IgD-negative memory B cell (primary cell): Measurements from ENCODE around the gene FGF14. TPM values are rescaled to one million over a fixed set of nuclear protein-coding genes. Genes with fewer than 3 reads are reported as not detected.
A peak's percentile ranks its signal among the peaks of the same experiment; 100 is the strongest.

Experiments
- H3K27ac Mint-ChIP-seq, 3 donors: one replicate each; pipeline ENCODE4 v1.8.0; 2020 to 2022; ENCODE audit warnings: mild to moderate bottlenecking in 3 of 3, mixed read lengths in 3 of 3, moderate library complexity in 1 of 3
- H3K27me3 Mint-ChIP-seq: one replicate; pipeline ENCODE4 v1.8.0; 2021; ENCODE audit warnings: mixed read lengths
- H3K36me3 Mint-ChIP-seq: one replicate; pipeline ENCODE4 v1.8.0; 2020; ENCODE audit warnings: mild to moderate bottlenecking, mixed read lengths
- H3K4me1 Mint-ChIP-seq, 3 donors: one replicate each; pipeline ENCODE4 v1.8.0; 2020 to 2022; ENCODE audit warnings: mixed read lengths in 3 of 3, mild to moderate bottlenecking in 1 of 3
- H3K4me3 Mint-ChIP-seq, 4 donors: one replicate each; pipeline ENCODE4 v1.8.0; 2020 to 2022; ENCODE audit warnings: mild to moderate bottlenecking in 4 of 4, mixed read lengths in 4 of 4, moderate library complexity in 3 of 4
- H3K9me3 Mint-ChIP-seq, 3 donors: one replicate each; pipeline ENCODE4 v1.8.0; 2020 to 2021; ENCODE audit warnings: mixed read lengths in 3 of 3, mild to moderate bottlenecking in 1 of 3
- polyA plus RNA-seq: library from polyadenylated mRNA; unstranded; fragments of 300-500 nt; fragmentation: Illumina TruSeq; gene quantifications from one replicate; pipeline ENCODE4 v1.2.3, GENCODE V29; 2021

FGF14 gene
- polyA plus RNA-seq, 1 donor from 2014 or later, result not detected

DNA sequence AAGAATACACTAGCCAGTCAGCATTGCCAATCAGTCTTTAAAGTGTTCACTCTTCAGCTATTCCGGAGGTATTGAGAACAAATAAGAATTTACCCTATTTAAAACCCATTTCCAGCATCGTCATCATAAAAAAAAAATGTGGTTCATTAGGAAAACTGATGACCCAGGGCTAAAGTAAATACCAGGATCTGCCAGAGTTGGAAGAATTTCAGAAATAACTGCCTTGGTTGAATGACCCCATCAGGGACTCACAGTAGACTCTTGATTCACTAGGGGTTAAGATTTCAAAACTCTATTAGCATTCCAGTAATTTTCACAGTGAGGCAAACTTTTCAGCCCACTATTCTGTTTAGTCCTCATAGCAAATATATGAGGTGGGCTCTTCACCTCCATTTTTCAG lies 572.4 kb downstream of the FGF14 start:
- Mint-ChIP-seq H3K4me1 (no peaks in the 10 kb centered on the region), H3K36me3 (no peaks in the 10 kb centered on the region), H3K27ac (no peak overlapping the region), H3K4me3 (no peak overlapping the region), H3K9me3 (peaks cover 0 to 5% (median 0%) of the 10 kb centered on the region in 3 donors), H3K27me3 (no peaks in the 10 kb centered on the region)

DNA sequence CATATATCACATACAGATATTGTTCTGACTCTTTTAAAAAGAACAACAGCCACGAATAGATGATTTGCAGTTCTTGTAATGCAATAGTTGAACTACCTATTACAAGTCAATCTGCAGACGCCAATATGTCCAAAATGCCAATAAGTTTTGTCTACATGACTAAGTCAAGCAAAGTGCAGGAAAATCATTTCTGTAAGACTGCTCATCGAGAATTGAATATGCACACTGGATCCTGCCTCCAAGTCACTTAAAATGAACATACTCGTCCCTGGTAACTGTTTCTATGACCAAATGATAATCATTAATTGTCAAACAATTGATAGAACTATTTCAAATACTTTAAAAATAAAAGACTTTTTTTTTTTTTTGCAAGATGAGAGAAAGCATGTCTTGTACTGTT lies 573.7 kb downstream of the FGF14 start:
- Mint-ChIP-seq H3K36me3 (no peaks in the 10 kb centered on the region), H3K4me3 (no peak overlapping the region), H3K27ac (no peak overlapping the region), H3K9me3 (peaks cover 0 to 5% (median 0%) of the 10 kb centered on the region in 3 donors), H3K27me3 (no peaks in the 10 kb centered on the region), H3K4me1 (no peaks in the 10 kb centered on the region)

DNA sequence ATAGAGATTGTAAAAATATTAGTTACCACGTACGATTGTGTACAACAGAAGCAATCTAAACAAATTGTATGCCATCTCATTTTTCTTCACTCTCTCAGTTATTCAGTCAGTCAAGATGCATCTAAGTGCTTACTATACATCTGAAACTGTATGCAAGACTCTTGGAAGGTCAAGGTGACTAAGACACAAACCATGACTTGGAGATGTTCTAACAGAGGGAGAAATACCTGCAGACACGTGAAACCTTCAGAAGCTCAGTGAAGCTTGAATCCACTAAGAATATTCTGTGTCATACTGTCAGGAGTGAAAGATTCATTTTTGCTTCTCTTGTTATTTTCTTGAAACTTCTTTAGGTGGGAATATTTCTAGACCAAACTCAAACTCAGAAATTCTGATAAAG lies 584.0 kb downstream of the FGF14 start:
- H3K27me3 Mint-ChIP-seq, result no peaks in the 10 kb centered on the region
- no peaks in the 10 kb centered on the region for H3K36me3 Mint-ChIP-seq
- H3K27ac Mint-ChIP-seq, result no peak overlapping the region
- peaks cover 0 to 5% (median 2%) of the 10 kb centered on the region in 3 donors for H3K9me3 Mint-ChIP-seq
- no peak overlapping the region for H3K4me3 Mint-ChIP-seq
- H3K4me1 Mint-ChIP-seq, result no peaks in the 10 kb centered on the region

DNA sequence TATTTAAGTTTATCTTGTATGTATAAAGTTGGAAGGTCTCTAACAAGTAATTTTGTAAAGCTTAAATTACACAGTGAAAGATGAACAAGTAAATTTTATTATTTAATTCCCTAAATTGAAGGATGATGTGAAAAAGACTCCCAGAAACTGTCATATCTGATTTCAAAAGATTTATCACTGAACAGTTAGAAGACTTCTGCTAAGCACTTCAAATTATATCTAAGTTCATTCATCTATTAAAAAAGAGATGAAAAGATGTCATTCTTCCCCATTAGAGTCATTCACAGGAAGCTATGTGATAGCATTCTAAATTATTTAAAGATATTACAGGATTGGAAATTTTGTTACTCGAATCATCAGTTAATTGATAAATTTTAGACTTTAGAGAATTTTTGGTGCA lies 590.0 kb downstream of the FGF14 start:
- Mint-ChIP-seq H3K4me1 (no peaks in the 10 kb centered on the region), H3K27me3 (no peaks in the 10 kb centered on the region), H3K4me3 (no peak overlapping the region), H3K9me3 (peaks cover 0 to 5% (median 2%) of the 10 kb centered on the region in 3 donors), H3K36me3 (no peaks in the 10 kb centered on the region), H3K27ac (no peak overlapping the region)

DNA sequence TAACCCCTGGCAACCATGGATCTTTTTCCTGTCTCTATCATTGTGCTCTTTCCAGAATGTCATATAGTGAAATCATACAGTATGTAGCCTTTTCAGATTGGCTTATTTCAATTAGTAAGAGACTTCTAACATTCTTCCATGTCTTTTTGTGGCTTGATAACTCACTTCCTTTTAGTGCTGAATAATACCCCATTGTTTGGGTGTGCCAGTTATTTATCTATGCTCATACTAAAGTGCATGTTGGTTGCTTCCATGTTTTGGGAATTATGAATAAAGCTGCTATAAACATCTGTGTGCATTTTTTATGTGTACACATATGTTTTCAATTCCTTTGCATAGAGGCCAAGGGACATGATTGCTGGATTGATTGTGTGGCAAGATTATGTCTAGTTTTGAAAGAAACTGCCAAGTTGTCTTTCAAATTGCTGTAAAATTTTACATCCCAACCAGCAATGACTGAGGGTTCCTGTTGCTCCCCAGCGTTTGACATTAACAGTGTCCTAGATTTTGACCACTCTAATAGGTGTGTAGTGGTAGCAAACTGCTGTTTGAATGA lies 590.5 kb downstream of the FGF14 start:
- Mint-ChIP-seq H3K27ac (no peak overlapping the region), H3K9me3 (peaks cover 0 to 5% (median 2%) of the 10 kb centered on the region in 3 donors), H3K4me1 (no peaks in the 10 kb centered on the region), H3K4me3 (no peak overlapping the region), H3K27me3 (no peaks in the 10 kb centered on the region), H3K36me3 (no peaks in the 10 kb centered on the region)

DNA sequence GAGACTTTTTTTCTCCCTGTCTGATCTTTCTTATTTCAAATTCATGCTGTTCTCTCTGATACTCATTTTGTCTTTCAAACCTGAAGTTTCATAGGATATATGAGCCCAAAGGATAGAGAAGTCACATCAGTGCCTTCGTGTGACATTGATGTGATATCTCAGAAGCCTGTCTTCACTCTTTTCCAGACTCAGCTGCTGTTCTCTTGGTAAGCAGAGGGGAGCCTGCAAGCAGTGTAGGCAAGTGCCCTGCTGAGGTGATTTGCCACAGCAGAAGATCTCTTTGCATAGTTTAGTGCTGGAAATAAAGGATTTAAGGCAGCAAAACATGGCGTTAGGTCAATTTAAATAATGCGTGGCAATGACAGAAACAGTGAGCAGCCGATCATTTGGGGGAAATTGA lies 602.7 kb downstream of the FGF14 start:
- H3K27me3 Mint-ChIP-seq, result peaks cover 2% of the 10 kb centered on the region
- H3K4me3 Mint-ChIP-seq, result no peak overlapping the region
- no peak overlapping the region for H3K27ac Mint-ChIP-seq
- no peaks in the 10 kb centered on the region for H3K36me3 Mint-ChIP-seq
- no peaks in the 10 kb centered on the region for H3K4me1 Mint-ChIP-seq
- H3K9me3 Mint-ChIP-seq, result peaks cover 0 to 3% (median 0%) of the 10 kb centered on the region in 3 donors

DNA sequence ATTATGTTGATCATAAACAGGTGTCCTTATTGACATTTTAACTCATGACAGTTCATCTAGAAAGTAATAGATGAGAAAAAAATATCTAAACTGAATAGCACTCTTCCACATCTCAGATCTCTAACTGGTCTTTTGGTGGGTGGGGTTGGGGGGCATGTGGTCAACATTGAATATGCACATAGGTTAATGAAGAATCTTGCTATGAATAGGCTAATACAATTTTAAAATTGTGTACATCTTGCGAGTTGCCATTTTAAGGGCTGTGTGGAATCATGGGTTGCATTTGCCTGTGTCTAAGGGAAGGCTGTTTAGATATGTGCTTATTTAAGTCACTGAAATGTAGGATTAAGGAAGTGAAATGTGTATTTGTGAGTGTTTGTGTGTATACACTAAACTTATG lies 603.4 kb downstream of the FGF14 start:
- H3K4me3 Mint-ChIP-seq, result no peak overlapping the region

DNA sequence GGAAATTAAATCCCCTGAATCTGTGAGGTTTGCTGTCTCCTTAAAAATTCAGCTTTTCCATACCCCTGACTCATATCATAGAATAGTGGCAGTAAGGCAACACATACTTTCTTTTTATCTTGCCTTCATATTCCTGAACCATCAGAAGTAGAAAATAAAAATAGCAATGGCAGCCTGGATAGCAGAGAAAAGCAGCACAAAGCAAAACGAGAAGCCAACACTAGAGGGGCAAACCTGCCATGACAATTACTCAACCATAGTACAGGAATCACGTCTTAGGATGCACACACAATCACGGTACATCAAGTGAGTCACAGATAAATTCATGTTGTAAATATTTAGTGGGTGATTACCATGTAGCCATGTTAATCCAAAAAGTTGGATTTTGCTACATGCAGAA lies 606.4 kb downstream of the FGF14 start:
- Mint-ChIP-seq H3K27ac (no peak overlapping the region), H3K4me3 (no peak overlapping the region), H3K27me3 (peaks cover 3% of the 10 kb centered on the region), H3K4me1 (no peaks in the 10 kb centered on the region), H3K36me3 (no peaks in the 10 kb centered on the region), H3K9me3 (peaks cover 0 to 1% (median 0%) of the 10 kb centered on the region in 3 donors)

More for the DNA sequence above, 603.4 kb downstream of the FGF14 start:
- peak overlapping the region in 1 of 3 donors; percentile 24 for H3K27ac Mint-ChIP-seq
- H3K36me3 Mint-ChIP-seq, result no peaks in the 10 kb centered on the region
- H3K4me1 Mint-ChIP-seq, result no peaks in the 10 kb centered on the region
- peaks cover 0 to 3% (median 1%) of the 10 kb centered on the region in 3 donors for H3K9me3 Mint-ChIP-seq
- H3K27me3 Mint-ChIP-seq, result no peaks in the 10 kb centered on the region

DNA sequence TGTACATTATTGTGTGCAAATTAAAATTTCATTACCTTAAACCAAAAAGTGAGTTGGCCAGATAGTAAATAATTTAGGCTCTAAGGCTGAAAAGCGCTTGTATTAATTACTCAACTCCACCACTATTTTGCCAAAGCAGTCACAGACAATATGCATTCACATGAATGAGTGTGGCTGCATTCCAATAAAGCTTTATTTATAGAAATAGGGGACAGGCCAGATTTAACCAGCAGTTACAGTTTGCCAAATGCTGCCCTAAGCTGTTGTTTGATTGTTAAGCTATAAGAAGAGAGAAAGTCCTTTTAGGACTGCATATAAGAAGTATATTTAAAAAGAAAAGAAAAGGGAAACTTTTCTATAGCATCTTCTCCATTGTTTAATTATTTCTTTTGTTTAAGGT lies 606.8 kb downstream of the FGF14 start:
- no peak overlapping the region for H3K4me3 Mint-ChIP-seq
- H3K36me3 Mint-ChIP-seq, result no peaks in the 10 kb centered on the region
- peaks cover 0 to 1% (median 0%) of the 10 kb centered on the region in 3 donors for H3K9me3 Mint-ChIP-seq
- H3K27me3 Mint-ChIP-seq, result peaks cover 3% of the 10 kb centered on the region
- H3K27ac Mint-ChIP-seq, result no peak overlapping the region
- no peaks in the 10 kb centered on the region for H3K4me1 Mint-ChIP-seq

DNA sequence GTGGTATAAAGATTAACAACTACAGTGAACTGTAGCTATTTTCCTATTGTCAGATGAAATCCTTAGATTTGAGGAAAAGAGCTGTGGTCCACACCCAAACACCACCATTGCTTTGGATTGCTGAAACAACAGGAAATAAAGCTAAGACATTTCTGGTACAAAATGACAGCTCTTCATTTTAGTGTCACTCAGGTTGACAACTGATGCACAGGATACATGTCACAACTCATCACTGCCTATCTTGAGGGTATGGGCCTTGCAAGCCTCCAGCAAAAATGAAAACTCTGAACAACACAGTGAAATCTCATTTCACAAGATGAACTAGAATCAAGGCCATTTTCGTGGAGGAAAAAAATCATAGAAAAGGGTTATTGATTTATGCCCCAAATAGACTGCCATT lies 609.7 kb downstream of the FGF14 start:
- no peak overlapping the region for H3K4me3 Mint-ChIP-seq
- peaks cover 6% of the 10 kb centered on the region for H3K27me3 Mint-ChIP-seq
- no peak overlapping the region for H3K27ac Mint-ChIP-seq
- no peaks in the 10 kb centered on the region for H3K4me1 Mint-ChIP-seq
- H3K36me3 Mint-ChIP-seq, result no peaks in the 10 kb centered on the region
- H3K9me3 Mint-ChIP-seq, result peaks cover 0 to 2% (median 1%) of the 10 kb centered on the region in 3 donors

DNA sequence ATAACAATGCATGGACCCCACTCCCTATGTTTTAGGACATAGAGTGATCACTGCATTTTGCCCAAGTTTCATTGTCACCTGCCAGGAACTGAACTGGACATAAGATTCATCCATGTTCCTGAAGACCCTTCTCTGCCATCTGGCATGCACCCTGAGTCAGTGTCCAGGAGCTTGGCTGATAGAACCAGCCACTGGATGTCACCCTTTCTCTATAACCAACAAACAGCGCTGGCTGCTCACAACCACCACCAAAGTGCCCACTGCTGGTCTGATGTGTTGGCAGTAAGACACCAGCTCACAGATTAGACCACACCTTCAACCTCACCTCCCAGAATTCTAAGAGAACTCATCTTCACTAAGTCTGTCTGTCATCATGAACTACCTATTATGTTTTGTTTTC lies 616.0 kb downstream of the FGF14 start:
- Mint-ChIP-seq H3K9me3 (peaks cover 0 to 2% (median 0%) of the 10 kb centered on the region in 3 donors), H3K36me3 (no peaks in the 10 kb centered on the region), H3K4me1 (no peaks in the 10 kb centered on the region), H3K27ac (no peak overlapping the region), H3K27me3 (peaks cover 4% of the 10 kb centered on the region), H3K4me3 (no peak overlapping the region)

DNA sequence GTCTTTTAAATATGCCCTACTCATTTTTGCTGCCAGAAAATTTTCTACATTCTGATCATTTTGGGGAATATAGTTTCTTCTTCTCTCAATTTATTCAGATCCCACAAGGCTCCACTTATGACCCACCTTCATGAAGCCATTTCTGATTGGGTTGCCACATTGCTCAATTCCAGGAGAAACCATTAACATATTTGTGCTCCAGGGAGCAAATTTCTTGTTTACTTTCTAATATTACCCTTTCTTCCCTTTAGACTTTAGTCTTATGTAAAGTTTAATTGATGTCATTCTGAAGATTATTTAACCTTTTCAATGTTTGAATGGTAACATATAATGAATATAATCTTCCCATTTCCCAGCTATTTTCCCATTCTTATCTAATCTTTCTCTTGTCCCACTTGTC lies 617.5 kb downstream of the FGF14 start:
- Mint-ChIP-seq H3K27ac (no peak overlapping the region), H3K27me3 (peaks cover 5% of the 10 kb centered on the region), H3K9me3 (peaks cover 0 to 2% (median 0%) of the 10 kb centered on the region in 3 donors), H3K36me3 (no peaks in the 10 kb centered on the region), H3K4me3 (no peak overlapping the region), H3K4me1 (no peaks in the 10 kb centered on the region)

DNA sequence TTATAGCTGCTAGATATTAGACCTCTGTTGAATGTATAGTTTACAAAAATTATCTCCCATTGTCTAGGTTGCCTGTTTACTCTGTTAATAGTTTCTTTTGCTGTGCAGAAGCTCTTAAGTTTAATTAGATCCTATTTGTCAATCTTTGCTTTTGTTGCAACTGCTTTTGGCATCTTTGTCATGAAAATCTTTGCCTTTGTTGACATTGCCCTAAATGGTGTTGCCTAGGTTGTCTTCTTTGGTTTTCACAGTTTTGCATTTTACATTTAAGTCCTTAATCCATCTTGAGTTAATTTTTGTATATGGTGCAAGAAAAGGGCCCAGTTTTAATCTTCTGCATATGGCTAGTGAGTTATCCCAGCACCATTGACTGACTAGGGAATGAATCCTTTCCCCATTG lies 618.3 kb downstream of the FGF14 start:
- Mint-ChIP-seq H3K9me3 (peaks cover 0 to 2% (median 0%) of the 10 kb centered on the region in 3 donors), H3K27ac (no peak overlapping the region), H3K4me1 (no peaks in the 10 kb centered on the region), H3K36me3 (no peaks in the 10 kb centered on the region), H3K4me3 (no peak overlapping the region), H3K27me3 (peaks cover 7% of the 10 kb centered on the region)

DNA sequence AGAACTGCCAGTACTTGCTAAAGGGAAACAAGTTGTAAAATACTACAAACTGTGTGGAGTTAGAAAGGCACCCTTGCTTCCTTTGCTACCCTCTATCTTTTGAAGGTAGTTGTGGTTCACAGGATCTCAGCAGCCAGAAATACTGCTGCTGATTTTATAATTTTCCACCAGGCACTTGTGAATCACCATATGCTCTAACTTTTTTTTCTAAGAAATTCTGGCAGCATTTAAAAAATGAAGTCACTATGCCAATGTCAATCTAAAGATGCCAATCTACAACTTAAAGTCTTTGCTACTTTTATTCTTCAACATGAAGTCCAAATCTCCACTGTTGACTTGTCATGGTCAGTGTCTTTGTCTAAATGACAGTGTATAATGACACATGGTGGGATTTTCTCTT lies 621.6 kb downstream of the FGF14 start:
- Mint-ChIP-seq H3K27ac (no peak overlapping the region), H3K4me1 (no peaks in the 10 kb centered on the region), H3K4me3 (no peak overlapping the region), H3K36me3 (no peaks in the 10 kb centered on the region), H3K9me3 (no peaks in the 10 kb centered on the region), H3K27me3 (peaks cover 5% of the 10 kb centered on the region)

DNA sequence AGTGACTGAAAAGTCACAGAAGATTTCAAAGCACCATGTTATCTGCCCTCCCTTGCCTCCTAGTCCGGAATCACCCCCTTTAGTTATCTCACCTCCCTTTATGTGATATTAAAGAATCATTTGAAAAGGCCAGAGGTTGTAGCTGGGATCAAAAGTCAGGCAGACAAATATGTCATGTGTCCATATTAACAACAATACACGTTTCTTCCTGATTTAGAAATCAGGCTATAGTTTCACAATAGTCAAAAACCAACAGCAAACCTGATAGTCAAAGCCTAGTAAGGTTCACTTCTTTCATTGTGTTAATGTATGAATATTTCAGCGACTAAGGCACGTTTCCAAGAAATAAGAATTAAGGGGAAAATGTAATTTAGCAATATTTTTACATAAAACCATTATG lies 622.7 kb downstream of the FGF14 start:
- H3K9me3 Mint-ChIP-seq, result no peaks in the 10 kb centered on the region
- H3K36me3 Mint-ChIP-seq, result no peaks in the 10 kb centered on the region
- no peaks in the 10 kb centered on the region for H3K4me1 Mint-ChIP-seq
- no peak overlapping the region for H3K4me3 Mint-ChIP-seq
- H3K27me3 Mint-ChIP-seq, result peaks cover 5% of the 10 kb centered on the region
- H3K27ac Mint-ChIP-seq, result no peak overlapping the region

DNA sequence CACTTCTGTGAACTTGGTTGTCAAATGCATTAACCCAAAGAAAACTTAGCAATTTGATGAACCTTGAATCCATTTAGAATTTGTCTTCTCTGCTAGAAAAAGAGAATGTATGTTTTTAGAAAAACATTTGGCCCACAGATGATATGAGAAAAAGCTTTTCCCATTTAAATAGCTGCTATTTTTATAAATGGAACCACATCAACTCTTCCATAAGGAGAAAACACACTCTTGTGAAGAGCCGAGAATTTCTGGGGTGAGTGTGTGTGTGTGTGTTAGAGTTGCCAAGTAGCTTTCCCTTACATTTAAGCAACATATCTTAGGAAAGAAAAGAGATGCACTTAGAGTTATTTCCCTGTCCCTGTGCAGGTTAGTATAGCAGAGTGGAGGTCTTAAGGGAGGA lies 626.6 kb downstream of the FGF14 start:
- no peaks in the 10 kb centered on the region for H3K4me1 Mint-ChIP-seq
- peaks cover 2% of the 10 kb centered on the region for H3K27me3 Mint-ChIP-seq
- H3K27ac Mint-ChIP-seq, result no peak overlapping the region
- H3K4me3 Mint-ChIP-seq, result no peak overlapping the region
- H3K9me3 Mint-ChIP-seq, result no peaks in the 10 kb centered on the region
- H3K36me3 Mint-ChIP-seq, result no peaks in the 10 kb centered on the region
